ENCODE results near the gene TSPAN3.

The TSPAN3 gene

GRCh38 chr15:77099741-77100463 lies 29.0 kb upstream of the TSPAN3 start:
- Histone ChIP-seq H3K79me2 (ENCODE audit: control insufficient read depth, insufficient read depth, low read length) (no peaks in the 10 kb centered on the region), H2BK15ac (replicated peaks; ENCODE audit: low read depth) (no peak overlapping the region), H3K56ac (ENCODE audit: low read length) (no peak overlapping the region), H4K8ac (ENCODE audit: low read depth, low read length) (no peak overlapping the region), H3K4me3 (ENCODE audit: low read length) (no peak overlapping the region), H4K5ac (ENCODE audit: low read length) (no peak overlapping the region), H3K18ac (ENCODE audit: low read length) (no peak overlapping the region), H3K36me3 (ENCODE audit: control insufficient read depth, insufficient read depth, low read length) (no peaks in the 10 kb centered on the region), H2BK5ac (ENCODE audit: low read length) (no peak overlapping the region), H3K9ac (ENCODE audit: low read length) (no peak overlapping the region), H3K4ac (ENCODE audit: low read depth, low read length) (no peak overlapping the region), H3K23ac (ENCODE audit: low read length) (no peak overlapping the region), H2BK120ac (ENCODE audit: low read depth, low read length) (no peak overlapping the region), H3K4me2 (ENCODE audit: low read length) (no peak overlapping the region), H3K27me3 (ENCODE audit: insufficient read depth, low read length, poor library complexity) (no peaks in the 10 kb centered on the region), H3K79me1 (ENCODE audit: low read length) (no peaks in the 10 kb centered on the region), H3K27ac (ENCODE audit: low read depth, low read length) (no peak overlapping the region), H3K4me1 (ENCODE audit: control insufficient read depth, low read depth, low read length) (no peaks in the 10 kb centered on the region), H2AK5ac (ENCODE audit: low read length) (no peak overlapping the region)
- no CpG with 5 or more reads among the region's 4 CpGs for WGBS (ENCODE audit: extremely low coverage, insufficient coverage, low lambda C conversion rate)
- no peak for DNase-seq

DNA sequence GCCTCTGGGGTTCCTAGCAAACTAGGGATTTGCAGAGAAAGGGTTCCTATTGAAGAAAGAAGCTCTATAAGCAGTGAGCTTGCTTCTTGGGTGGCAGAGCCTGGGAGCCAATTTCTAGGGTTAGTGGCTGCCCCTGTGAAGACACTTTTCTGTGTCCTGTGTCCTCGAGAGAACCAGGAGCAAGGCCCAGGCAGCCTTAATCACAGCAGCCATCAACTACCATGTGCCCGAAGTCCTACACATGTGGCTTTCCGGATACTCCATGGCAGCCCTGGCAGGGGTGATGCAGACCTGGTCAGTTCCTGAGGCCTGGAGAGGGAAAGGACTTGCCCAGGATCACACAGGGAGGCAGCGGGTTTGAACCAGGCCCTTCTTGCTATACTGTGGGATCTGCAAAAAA lies 27.7 kb upstream of the TSPAN3 start:
- no peak for DNase-seq
- Histone ChIP-seq H3K4me3 (ENCODE audit: low read length) (no peak overlapping the region), H2BK120ac (ENCODE audit: low read depth, low read length) (no peak overlapping the region), H3K4me1 (ENCODE audit: control insufficient read depth, low read depth, low read length) (no peaks in the 10 kb centered on the region), H2BK15ac (replicated peaks; ENCODE audit: low read depth) (no peak overlapping the region), H3K4me2 (ENCODE audit: low read length) (no peak overlapping the region), H3K36me3 (ENCODE audit: control insufficient read depth, insufficient read depth, low read length) (no peaks in the 10 kb centered on the region), H3K79me2 (ENCODE audit: control insufficient read depth, insufficient read depth, low read length) (no peaks in the 10 kb centered on the region), H3K79me1 (ENCODE audit: low read length) (no peaks in the 10 kb centered on the region), H3K18ac (ENCODE audit: low read length) (no peak overlapping the region), H3K23ac (ENCODE audit: low read length) (no peak overlapping the region), H3K56ac (ENCODE audit: low read length) (no peak overlapping the region), H3K27me3 (ENCODE audit: insufficient read depth, low read length, poor library complexity) (no peaks in the 10 kb centered on the region), H4K8ac (ENCODE audit: low read depth, low read length) (no peak overlapping the region), H3K27ac (ENCODE audit: low read depth, low read length) (no peak overlapping the region), H3K9ac (ENCODE audit: low read length) (no peak overlapping the region), H2AK5ac (ENCODE audit: low read length) (no peak overlapping the region), H2BK5ac (ENCODE audit: low read length) (no peak overlapping the region), H3K4ac (ENCODE audit: low read depth, low read length) (no peak overlapping the region), H4K5ac (ENCODE audit: low read length) (no peak overlapping the region)
- WGBS (ENCODE audit: extremely low coverage, insufficient coverage, low lambda C conversion rate), result no CpG with 5 or more reads among the region's 4 CpGs

GRCh38 chr15:77097921-77098320 lies 27.0 kb upstream of the TSPAN3 start:
- Histone ChIP-seq H3K4ac (ENCODE audit: low read depth, low read length) (no peak overlapping the region), H3K9ac (ENCODE audit: low read length) (no peak overlapping the region), H3K79me2 (ENCODE audit: control insufficient read depth, insufficient read depth, low read length) (no peaks in the 10 kb centered on the region), H4K8ac (ENCODE audit: low read depth, low read length) (no peak overlapping the region), H3K27ac (ENCODE audit: low read depth, low read length) (no peak overlapping the region), H3K79me1 (ENCODE audit: low read length) (no peaks in the 10 kb centered on the region), H2BK120ac (ENCODE audit: low read depth, low read length) (no peak overlapping the region), H3K23ac (ENCODE audit: low read length) (no peak overlapping the region), H2BK5ac (ENCODE audit: low read length) (no peak overlapping the region), H3K4me1 (ENCODE audit: control insufficient read depth, low read depth, low read length) (no peaks in the 10 kb centered on the region), H3K18ac (ENCODE audit: low read length) (no peak overlapping the region), H3K36me3 (ENCODE audit: control insufficient read depth, insufficient read depth, low read length) (no peaks in the 10 kb centered on the region), H4K5ac (ENCODE audit: low read length) (no peak overlapping the region), H2BK15ac (replicated peaks; ENCODE audit: low read depth) (no peak overlapping the region), H3K56ac (ENCODE audit: low read length) (no peak overlapping the region), H3K27me3 (ENCODE audit: insufficient read depth, low read length, poor library complexity) (no peaks in the 10 kb centered on the region), H2AK5ac (ENCODE audit: low read length) (no peak overlapping the region), H3K4me2 (ENCODE audit: low read length) (no peak overlapping the region), H3K4me3 (ENCODE audit: low read length) (no peak overlapping the region)
- WGBS (ENCODE audit: extremely low coverage, insufficient coverage, low lambda C conversion rate), result no CpG with 5 or more reads among the region's 5 CpGs
- DNase-seq, result no peak

DNA sequence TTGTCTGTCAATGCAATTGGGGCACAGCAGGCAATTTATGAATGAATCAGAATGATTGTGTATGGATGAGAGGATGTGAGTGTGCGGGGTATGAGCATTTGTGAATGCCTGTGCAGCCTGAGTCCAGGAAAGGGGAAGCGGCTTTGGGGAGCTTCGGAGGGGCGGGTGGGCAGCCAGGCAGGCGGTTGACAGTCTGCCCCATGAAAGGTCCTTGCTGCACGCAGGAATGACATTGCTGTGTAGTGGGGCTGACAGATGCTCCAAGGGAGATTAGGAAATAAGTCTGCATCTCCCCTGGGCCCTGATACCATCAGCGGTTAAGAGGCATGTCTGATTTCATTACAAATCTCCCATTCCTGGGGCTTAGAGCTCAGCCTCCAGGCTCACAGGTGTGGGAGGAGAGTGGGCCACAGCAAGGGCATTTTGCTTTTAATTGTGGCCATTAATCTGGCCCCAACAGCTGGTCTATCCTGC lies 26.4 kb upstream of the TSPAN3 start:
- Histone ChIP-seq H3K27me3 (ENCODE audit: insufficient read depth, low read length, poor library complexity) (no peaks in the 10 kb centered on the region), H3K4ac (ENCODE audit: low read depth, low read length) (no peak overlapping the region), H2BK120ac (ENCODE audit: low read depth, low read length) (no peak overlapping the region), H3K4me3 (ENCODE audit: low read length) (no peak overlapping the region), H3K4me1 (ENCODE audit: control insufficient read depth, low read depth, low read length) (no peaks in the 10 kb centered on the region), H3K79me1 (ENCODE audit: low read length) (no peaks in the 10 kb centered on the region), H3K27ac (ENCODE audit: low read depth, low read length) (no peak overlapping the region), H3K4me2 (ENCODE audit: low read length) (no peak overlapping the region), H3K36me3 (ENCODE audit: control insufficient read depth, insufficient read depth, low read length) (no peaks in the 10 kb centered on the region), H4K5ac (ENCODE audit: low read length) (no peak overlapping the region), H2BK15ac (replicated peaks; ENCODE audit: low read depth) (no peak overlapping the region), H2BK5ac (ENCODE audit: low read length) (no peak overlapping the region), H3K56ac (ENCODE audit: low read length) (no peak overlapping the region), H3K9ac (ENCODE audit: low read length) (no peak overlapping the region), H2AK5ac (ENCODE audit: low read length) (no peak overlapping the region), H4K8ac (ENCODE audit: low read depth, low read length) (no peak overlapping the region), H3K23ac (ENCODE audit: low read length) (no peak overlapping the region), H3K79me2 (ENCODE audit: control insufficient read depth, insufficient read depth, low read length) (no peaks in the 10 kb centered on the region), H3K18ac (ENCODE audit: low read length) (no peak overlapping the region)
- DNase-seq, result no peak
- WGBS (ENCODE audit: extremely low coverage, insufficient coverage, low lambda C conversion rate), result no CpG with 5 or more reads among the region's 7 CpGs

DNA sequence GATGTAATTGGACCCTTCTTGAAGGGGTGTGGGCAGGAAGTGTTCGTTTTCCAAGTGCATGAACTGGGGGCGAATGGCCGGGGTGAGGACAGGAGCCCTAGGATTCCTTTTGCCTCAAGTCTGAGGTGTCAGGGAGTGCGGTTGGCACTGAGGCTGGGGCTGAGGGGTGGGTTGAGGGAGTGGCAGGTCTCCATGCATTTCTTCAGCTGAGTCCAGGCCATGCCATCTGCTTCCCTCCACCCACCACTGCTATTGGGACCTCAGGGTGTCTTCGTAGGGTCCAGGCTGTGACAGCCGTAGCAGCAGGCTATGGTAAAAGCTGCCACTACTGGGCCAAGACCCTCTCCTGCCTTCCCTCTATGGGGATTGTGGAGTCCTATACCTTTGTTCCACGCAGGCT lies 25.6 kb upstream of the TSPAN3 start:
- H3K79me2 ChIP-seq (ENCODE audit: control insufficient read depth, insufficient read depth, low read length), result no peaks in the 10 kb centered on the region
- no peak overlapping the region for H3K23ac ChIP-seq (ENCODE audit: low read length)
- no peak overlapping the region for H3K4me3 ChIP-seq (ENCODE audit: low read length)
- no peak for DNase-seq
- no peak overlapping the region for H3K9ac ChIP-seq (ENCODE audit: low read length)
- no peak overlapping the region for H2AK5ac ChIP-seq (ENCODE audit: low read length)
- H3K4me1 ChIP-seq (ENCODE audit: control insufficient read depth, low read depth, low read length), result no peaks in the 10 kb centered on the region
- no peak overlapping the region for H3K4ac ChIP-seq (ENCODE audit: low read depth, low read length)
- no peak overlapping the region for H3K27ac ChIP-seq (ENCODE audit: low read depth, low read length)
- no peak overlapping the region for H3K56ac ChIP-seq (ENCODE audit: low read length)
- H2BK15ac ChIP-seq (replicated peaks; ENCODE audit: low read depth), result no peak overlapping the region
- H3K4me2 ChIP-seq (ENCODE audit: low read length), result no peak overlapping the region
- no peak overlapping the region for H2BK120ac ChIP-seq (ENCODE audit: low read depth, low read length)
- H3K36me3 ChIP-seq (ENCODE audit: control insufficient read depth, insufficient read depth, low read length), result no peaks in the 10 kb centered on the region
- no peak overlapping the region for H3K18ac ChIP-seq (ENCODE audit: low read length)
- H3K79me1 ChIP-seq (ENCODE audit: low read length), result no peaks in the 10 kb centered on the region
- no CpG with 5 or more reads among the region's 7 CpGs for WGBS (ENCODE audit: extremely low coverage, insufficient coverage, low lambda C conversion rate)
- no peaks in the 10 kb centered on the region for H3K27me3 ChIP-seq (ENCODE audit: insufficient read depth, low read length, poor library complexity)
- H4K8ac ChIP-seq (ENCODE audit: low read depth, low read length), result no peak overlapping the region
- H4K5ac ChIP-seq (ENCODE audit: low read length), result no peak overlapping the region
- H2BK5ac ChIP-seq (ENCODE audit: low read length), result no peak overlapping the region

DNA sequence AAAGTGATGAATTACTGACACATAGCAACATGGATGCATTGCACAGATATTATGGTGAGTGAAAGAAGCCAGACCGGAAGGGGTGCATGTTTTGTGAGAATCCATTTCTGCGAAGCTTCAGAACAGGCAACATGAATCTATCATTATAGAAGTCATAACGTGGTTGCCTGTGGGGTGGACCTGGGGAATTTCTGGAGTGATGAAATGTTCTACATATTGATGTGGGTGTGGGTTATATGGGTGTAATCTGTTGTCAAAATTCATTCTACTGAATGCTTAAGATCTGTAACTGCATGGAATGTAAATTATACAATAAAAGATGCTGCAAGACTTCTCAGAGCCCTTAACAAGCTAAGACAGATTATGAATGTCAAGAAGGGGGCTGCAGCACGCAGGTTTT lies 25.2 kb upstream of the TSPAN3 start:
- Histone ChIP-seq H3K79me2 (ENCODE audit: control insufficient read depth, insufficient read depth, low read length) (no peaks in the 10 kb centered on the region), H4K5ac (ENCODE audit: low read length) (no peak overlapping the region), H2BK15ac (replicated peaks; ENCODE audit: low read depth) (no peak overlapping the region), H2AK5ac (ENCODE audit: low read length) (no peak overlapping the region), H3K18ac (ENCODE audit: low read length) (no peak overlapping the region), H3K36me3 (ENCODE audit: control insufficient read depth, insufficient read depth, low read length) (no peaks in the 10 kb centered on the region), H3K27me3 (ENCODE audit: insufficient read depth, low read length, poor library complexity) (no peaks in the 10 kb centered on the region), H4K8ac (ENCODE audit: low read depth, low read length) (no peak overlapping the region), H3K23ac (ENCODE audit: low read length) (no peak overlapping the region), H3K27ac (ENCODE audit: low read depth, low read length) (no peak overlapping the region), H2BK120ac (ENCODE audit: low read depth, low read length) (no peak overlapping the region), H3K4me3 (ENCODE audit: low read length) (no peak overlapping the region), H3K79me1 (ENCODE audit: low read length) (no peaks in the 10 kb centered on the region), H3K4ac (ENCODE audit: low read depth, low read length) (no peak overlapping the region), H3K4me1 (ENCODE audit: control insufficient read depth, low read depth, low read length) (no peaks in the 10 kb centered on the region), H3K9ac (ENCODE audit: low read length) (no peak overlapping the region), H2BK5ac (ENCODE audit: low read length) (no peak overlapping the region), H3K4me2 (ENCODE audit: low read length) (no peak overlapping the region), H3K56ac (ENCODE audit: low read length) (no peak overlapping the region)
- no peak for DNase-seq
- WGBS (ENCODE audit: extremely low coverage, insufficient coverage, low lambda C conversion rate), result no CpG with 5 or more reads among the region's 4 CpGs

Data from mesendoderm (in vitro differentiated cells).